Nephron (organoid): ENCODE results near the gene AMOTL1.

Experiments used
- H3K27ac Mint-ChIP-seq, 3 experiments: 2 replicates each; pipeline ENCODE4 v1.8.0; 2020; ENCODE audit warnings: mixed read lengths in 3 of 3, mild to moderate bottlenecking in 2 of 3, moderate library complexity in 1 of 3
- H3K27me3 Mint-ChIP-seq: 2 replicates; pipeline ENCODE4 v1.8.0; 2021; ENCODE audit warnings: low read depth, mild to moderate bottlenecking, moderate library complexity, mixed read lengths
- H3K36me3 Mint-ChIP-seq: 2 replicates; pipeline ENCODE4 v1.8.0; 2020; ENCODE audit warnings: low read depth, mixed read lengths
- H3K4me1 Mint-ChIP-seq: 2 replicates; pipeline ENCODE4 v1.8.0; 2020; ENCODE audit warnings: mixed read lengths
- H3K4me3 Mint-ChIP-seq, 3 experiments: 2 replicates each; pipeline ENCODE4 v1.8.0; 2020; ENCODE audit warnings: mild to moderate bottlenecking in 3 of 3, mixed read lengths in 3 of 3, moderate library complexity in 2 of 3
- H3K9me3 Mint-ChIP-seq: 2 replicates; pipeline ENCODE4 v1.8.0; 2020; ENCODE audit warnings: mixed read lengths
- TF ChIP-seq, protein P1 (sequence below), 3 experiments: fragments of 200-600 bp; sonication (generic); IDR thresholded peaks; one replicate each; pipeline ENCODE4 v1.5.0; 2021; ENCODE audit warnings: antibody characterized with exemption in 3 of 3; ENCODE audit not compliant: unreplicated experiment in 3 of 3

The AMOTL1 gene

GRCh38 chr11:94739331-94739730 lies 28.8 kb upstream of the AMOTL1 start:
- TF ChIP-seq, protein P1, sequence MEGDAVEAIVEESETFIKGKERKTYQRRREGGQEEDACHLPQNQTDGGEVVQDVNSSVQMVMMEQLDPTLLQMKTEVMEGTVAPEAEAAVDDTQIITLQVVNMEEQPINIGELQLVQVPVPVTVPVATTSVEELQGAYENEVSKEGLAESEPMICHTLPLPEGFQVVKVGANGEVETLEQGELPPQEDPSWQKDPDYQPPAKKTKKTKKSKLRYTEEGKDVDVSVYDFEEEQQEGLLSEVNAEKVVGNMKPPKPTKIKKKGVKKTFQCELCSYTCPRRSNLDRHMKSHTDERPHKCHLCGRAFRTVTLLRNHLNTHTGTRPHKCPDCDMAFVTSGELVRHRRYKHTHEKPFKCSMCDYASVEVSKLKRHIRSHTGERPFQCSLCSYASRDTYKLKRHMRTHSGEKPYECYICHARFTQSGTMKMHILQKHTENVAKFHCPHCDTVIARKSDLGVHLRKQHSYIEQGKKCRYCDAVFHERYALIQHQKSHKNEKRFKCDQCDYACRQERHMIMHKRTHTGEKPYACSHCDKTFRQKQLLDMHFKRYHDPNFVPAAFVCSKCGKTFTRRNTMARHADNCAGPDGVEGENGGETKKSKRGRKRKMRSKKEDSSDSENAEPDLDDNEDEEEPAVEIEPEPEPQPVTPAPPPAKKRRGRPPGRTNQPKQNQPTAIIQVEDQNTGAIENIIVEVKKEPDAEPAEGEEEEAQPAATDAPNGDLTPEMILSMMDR (IDR thresholded peaks at IDR 0.05; ENCODE audit: unreplicated experiment in 3 of 3), result no peak
- no peak overlapping the region for H3K4me3 Mint-ChIP-seq
- H3K4me1 Mint-ChIP-seq, result peaks cover 12% of the 10 kb centered on the region
- H3K9me3 Mint-ChIP-seq, result no peaks in the 10 kb centered on the region
- H3K27me3 Mint-ChIP-seq, result peaks cover 20% of the 10 kb centered on the region
- H3K27ac Mint-ChIP-seq, result no peak overlapping the region
- no peaks in the 10 kb centered on the region for H3K36me3 Mint-ChIP-seq

GRCh38 chr11:94740083-94741021 lies 27.8 kb upstream of the AMOTL1 start:
- Mint-ChIP-seq H3K27ac (peak overlapping the region in 2 of 3 experiments; percentile 50 to 77), H3K9me3 (no peaks in the 10 kb centered on the region), H3K36me3 (no peaks in the 10 kb centered on the region), H3K4me3 (peak overlapping the region; percentile 85 to 93 (median 92)), H3K27me3 (peaks cover 17% of the 10 kb centered on the region), H3K4me1 (peaks cover 12% of the 10 kb centered on the region)
- TF ChIP-seq, protein P1 (IDR thresholded peaks at IDR 0.05; ENCODE audit: unreplicated experiment in 3 of 3), result no peak

DNA sequence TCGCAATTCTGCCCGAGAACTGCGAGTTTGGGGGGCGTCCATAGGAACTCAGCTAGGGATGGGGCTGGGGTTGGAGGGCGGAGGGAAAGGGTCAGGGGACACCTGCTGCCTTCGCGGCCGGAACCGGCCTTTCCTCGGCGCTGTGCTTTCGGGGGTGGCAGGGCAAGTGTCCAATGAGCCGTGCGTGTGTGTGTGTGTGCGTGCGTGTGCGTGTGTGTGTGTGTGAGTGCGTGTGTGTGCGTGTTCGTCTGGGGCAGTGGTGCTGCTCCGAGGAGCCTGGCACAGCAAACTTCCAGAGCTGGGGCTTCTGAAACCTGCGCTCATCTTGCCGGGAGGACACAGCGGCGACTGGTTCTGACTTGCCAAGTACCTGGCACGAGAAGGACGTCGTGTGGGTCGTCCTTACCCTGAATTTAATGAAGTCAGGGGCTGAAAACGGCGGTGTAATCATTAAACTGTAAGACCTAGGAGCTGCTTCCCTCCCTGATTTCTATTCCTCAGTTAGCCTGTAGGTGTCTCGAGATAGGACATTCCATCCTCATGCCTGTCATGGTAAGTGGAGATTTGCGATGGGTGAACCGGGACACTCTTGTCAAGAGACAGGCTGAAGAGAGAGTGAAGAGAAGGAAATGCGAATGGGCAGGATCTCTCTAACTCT lies 27.0 kb upstream of the AMOTL1 start:
- Mint-ChIP-seq H3K9me3 (no peaks in the 10 kb centered on the region), H3K27ac (peak overlapping the region in 2 of 3 experiments; percentile 50 to 77), H3K4me3 (peak overlapping the region; percentile 85 to 93 (median 92)), H3K4me1 (peaks cover 12% of the 10 kb centered on the region), H3K36me3 (no peaks in the 10 kb centered on the region), H3K27me3 (peaks cover 17% of the 10 kb centered on the region)
- TF ChIP-seq, protein P1 (IDR thresholded peaks at IDR 0.05; ENCODE audit: unreplicated experiment in 3 of 3), result peak; percentile 55 to 59 (median 56)

GRCh38 chr11:94742665-94743064 lies 25.5 kb upstream of the AMOTL1 start:
- Mint-ChIP-seq H3K27me3 (peaks cover 14% of the 10 kb centered on the region), H3K9me3 (no peaks in the 10 kb centered on the region)
- TF ChIP-seq, protein P1 (IDR thresholded peaks at IDR 0.05; ENCODE audit: unreplicated experiment in 3 of 3), result no peak

GRCh38 chr11:94746721-94747120 lies 21.4 kb upstream of the AMOTL1 start:
- Mint-ChIP-seq H3K4me3 (no peak overlapping the region), H3K4me1 (peaks cover 8% of the 10 kb centered on the region), H3K27ac (no peak overlapping the region), H3K9me3 (no peaks in the 10 kb centered on the region), H3K36me3 (no peaks in the 10 kb centered on the region), H3K27me3 (peaks cover 3% of the 10 kb centered on the region)
- TF ChIP-seq, protein P1 (IDR thresholded peaks at IDR 0.05; ENCODE audit: unreplicated experiment in 3 of 3), result no peak

More at GRCh38 chr11:94742665-94743064, 25.5 kb upstream of the AMOTL1 start:
- Mint-ChIP-seq H3K36me3 (no peaks in the 10 kb centered on the region), H3K27ac (no peak overlapping the region), H3K4me1 (peaks cover 12% of the 10 kb centered on the region), H3K4me3 (peak overlapping the region in 2 of 3 experiments; percentile 25 to 26)
